Measurements from ENCODE around the gene TINAGL1.

- TF ChIP-seq ZFX (IDR thresholded peaks at IDR 0.05): no peak
- no peak for TF ChIP-seq CTCF (IDR thresholded peaks at IDR 0.05 in 2 of 3, conservative IDR thresholded peaks at IDR 0.05 in 1 of 3; ENCODE audit: borderline replicate concordance in 1 of 3, insufficient read depth in 1 of 3, low read depth in 2 of 3, low read length in 2 of 3)
- TF ChIP-seq CBX3 (IDR thresholded peaks at IDR 0.05; ENCODE audit: low read depth): no peak
- no peak for TF ChIP-seq POLR2AphosphoS5 (IDR thresholded peaks at IDR 0.05; ENCODE audit: low read depth, low read length)
- no peak for TF ChIP-seq TCF7L2 (IDR thresholded peaks at IDR 0.05; ENCODE audit: borderline replicate concordance, extremely low read depth, insufficient read depth, insufficient read length)
- TF ChIP-seq, protein P1, sequence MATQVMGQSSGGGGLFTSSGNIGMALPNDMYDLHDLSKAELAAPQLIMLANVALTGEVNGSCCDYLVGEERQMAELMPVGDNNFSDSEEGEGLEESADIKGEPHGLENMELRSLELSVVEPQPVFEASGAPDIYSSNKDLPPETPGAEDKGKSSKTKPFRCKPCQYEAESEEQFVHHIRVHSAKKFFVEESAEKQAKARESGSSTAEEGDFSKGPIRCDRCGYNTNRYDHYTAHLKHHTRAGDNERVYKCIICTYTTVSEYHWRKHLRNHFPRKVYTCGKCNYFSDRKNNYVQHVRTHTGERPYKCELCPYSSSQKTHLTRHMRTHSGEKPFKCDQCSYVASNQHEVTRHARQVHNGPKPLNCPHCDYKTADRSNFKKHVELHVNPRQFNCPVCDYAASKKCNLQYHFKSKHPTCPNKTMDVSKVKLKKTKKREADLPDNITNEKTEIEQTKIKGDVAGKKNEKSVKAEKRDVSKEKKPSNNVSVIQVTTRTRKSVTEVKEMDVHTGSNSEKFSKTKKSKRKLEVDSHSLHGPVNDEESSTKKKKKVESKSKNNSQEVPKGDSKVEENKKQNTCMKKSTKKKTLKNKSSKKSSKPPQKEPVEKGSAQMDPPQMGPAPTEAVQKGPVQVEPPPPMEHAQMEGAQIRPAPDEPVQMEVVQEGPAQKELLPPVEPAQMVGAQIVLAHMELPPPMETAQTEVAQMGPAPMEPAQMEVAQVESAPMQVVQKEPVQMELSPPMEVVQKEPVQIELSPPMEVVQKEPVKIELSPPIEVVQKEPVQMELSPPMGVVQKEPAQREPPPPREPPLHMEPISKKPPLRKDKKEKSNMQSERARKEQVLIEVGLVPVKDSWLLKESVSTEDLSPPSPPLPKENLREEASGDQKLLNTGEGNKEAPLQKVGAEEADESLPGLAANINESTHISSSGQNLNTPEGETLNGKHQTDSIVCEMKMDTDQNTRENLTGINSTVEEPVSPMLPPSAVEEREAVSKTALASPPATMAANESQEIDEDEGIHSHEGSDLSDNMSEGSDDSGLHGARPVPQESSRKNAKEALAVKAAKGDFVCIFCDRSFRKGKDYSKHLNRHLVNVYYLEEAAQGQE (IDR thresholded peaks at IDR 0.05; ENCODE audit: low read depth): no peak
- TF ChIP-seq POLR2A (IDR thresholded peaks at IDR 0.05; ENCODE audit: borderline replicate concordance, extremely low read depth, insufficient read depth, insufficient read length): no peak
These were observed 41.1 kb downstream of the TINAGL1 start, which contains the start of gene HCRTR1 for GRCh38 chr1:31617218-31617915.
